GM12878 (cell line): ENCODE data around the gene TMEM191C. TPM values are rescaled to one million over a fixed set of nuclear protein-coding genes. Genes with fewer than 3 reads are reported as not detected.

ENCODE experiments used
- ATAC-seq: fragments of 200-7000 bp; cut with Tn5 transposase; 3 replicates; pipeline ENCODE4 v1.9.1; 2020; ENCODE audit warnings: mild to moderate bottlenecking, moderate library complexity
- BruUV-seq: library from RNA; stranded (reverse); fragments of 400-500 nt; replicated peaks from 2 replicates; lab custom pipeline; 2021; lab: Mats Ljungman, UMichigan
- CTCF ChIA-PET: fragments of 300-600 bp; sonication (Branson Sonifier 250); formaldehyde crosslinking; extraction: SDS; loops from one replicate; lab custom pipeline; 2021; ENCODE audit warnings: inconsistent platforms; lab: Yijun Ruan, JAX
- POLR2A ChIA-PET: fragments of 350-600 bp; formaldehyde crosslinking; extraction: SDS; loops from one replicate; lab custom pipeline; 2021; ENCODE audit warnings: inconsistent platforms; lab: Charles Lee
- RAD21 ChIA-PET: fragments of 300-600 bp; sonication (Branson Sonifier 250); formaldehyde crosslinking; loops from one replicate; lab custom pipeline; 2023; ENCODE audit warnings: antibody characterized with exemption; ENCODE audit not compliant: unreplicated experiment; lab: Charles Lee
- SMC1A ChIA-PET: fragments of 300-600 bp; sonication (Branson Sonifier 250); formaldehyde crosslinking; loops from one replicate; lab custom pipeline; 2023; ENCODE audit not compliant: unreplicated experiment, uncharacterized antibody; lab: Charles Lee
- DNase-seq: peaks from one replicate; pipeline ENCODE4 v3.0.0-alpha.2; 2011; ENCODE audit warnings: low read depth, low spot score
- FAIRE-seq: peaks from 3 replicates; lab custom pipeline; 2011; peaks lifted over from hg19 to GRCh38; lab: Jason Lieb, UNC
- H2AFZ ChIP-seq: 2 replicates; pipeline ENCODE4 v1.6.0; 2011; ENCODE audit warnings: low read depth, low read length, control low read depth; ENCODE audit not compliant: control insufficient read depth
- H3K27ac ChIP-seq: 2 replicates; pipeline ENCODE4 v1.5.1; 2011; ENCODE audit warnings: control low read depth; ENCODE audit not compliant: control insufficient read depth, insufficient read depth
- H3K27me3 ChIP-seq, 2 experiments: replicated peaks in 1 of 2; 2 replicates each; pipeline versions ENCODE4 v1.6.0 to v1.6.1; 2011; ENCODE audit warnings: low read length in 1 of 2; ENCODE audit not compliant: control insufficient read depth in 2 of 2, insufficient read depth in 2 of 2
- H3K36me3 ChIP-seq, 2 experiments: 2 replicates each; pipeline ENCODE4 v1.5.1; 2011; ENCODE audit warnings: low read length in 1 of 2; ENCODE audit not compliant: control insufficient read depth in 2 of 2, insufficient read depth in 2 of 2
- H3K4me1 ChIP-seq: 2 replicates; pipeline ENCODE4 v1.6.1; 2011; ENCODE audit warnings: mild to moderate bottlenecking, low read length, moderate library complexity, mixed read lengths; ENCODE audit not compliant: control insufficient read depth, insufficient read depth
- H3K4me2 ChIP-seq: 2 replicates; pipeline ENCODE4 v1.6.0; 2011; ENCODE audit warnings: control low read depth; ENCODE audit not compliant: control insufficient read depth, insufficient read depth
- H3K4me3 ChIP-seq: fragments of 200-600 bp; sonication (generic); 2 replicates; pipeline ENCODE4 v1.5.1; 2016
- H3K79me2 ChIP-seq: 2 replicates; pipeline ENCODE4 v1.6.0; 2011; ENCODE audit warnings: low read length; ENCODE audit not compliant: control insufficient read depth, insufficient read depth
- H3K9ac ChIP-seq: 2 replicates; pipeline ENCODE4 v1.8.0; 2011; ENCODE audit warnings: low read length, control low read depth, mixed read lengths; ENCODE audit not compliant: control insufficient read depth, insufficient read depth
- H3K9me3 ChIP-seq: replicated peaks from 3 replicates; pipeline ENCODE4 v1.5.1; 2011; ENCODE audit warnings: mild to moderate bottlenecking, low read length; ENCODE audit not compliant: control insufficient read depth, insufficient read depth
- H4K20me1 ChIP-seq: 2 replicates; pipeline ENCODE4 v1.6.0; 2011; ENCODE audit not compliant: control insufficient read depth, insufficient read depth
- ATF3 ChIP-seq: IDR thresholded peaks from 2 replicates; pipeline ENCODE4 v1.6.1; 2011; ENCODE audit warnings: low read depth, mild to moderate bottlenecking, low read length, moderate library complexity, borderline replicate concordance; ENCODE audit errors: extremely low read depth
- CBFB ChIP-seq: IDR thresholded peaks from 2 replicates; pipeline ENCODE4 v1.6.1; 2016; ENCODE audit warnings: antibody characterized with exemption, low read depth
- DPF2 ChIP-seq: fragments of 450-650 bp; IDR thresholded peaks from 2 replicates; pipeline ENCODE4 v1.6.1; 2017; ENCODE audit warnings: mild to moderate bottlenecking
- EP300 ChIP-seq, 2 experiments: fragments of 150-350 bp in 1 of 2; IDR thresholded peaks; 2 replicates each; pipeline ENCODE4 v1.6.1; 2011 to 2012; ENCODE audit warnings: low read depth in 2 of 2, low read length in 2 of 2, borderline replicate concordance in 1 of 2, improper control_type of control experiment in 1 of 2, inconsistent platforms in 1 of 2; ENCODE audit not compliant: control insufficient read depth in 1 of 2
- GATAD2B ChIP-seq: fragments of 450-650 bp; conservative IDR thresholded peaks from 2 replicates; pipeline ENCODE4 v1.6.1; 2017; ENCODE audit warnings: low read depth, mild to moderate bottlenecking, moderate library complexity
- HCFC1 ChIP-seq: fragments of 150-350 bp; IDR thresholded peaks from 2 replicates; pipeline ENCODE4 v1.6.1; 2014; ENCODE audit warnings: low read length
- IRF5 ChIP-seq: fragments of 450-650 bp; IDR thresholded peaks from 2 replicates; pipeline ENCODE4 v1.6.1; 2017; ENCODE audit warnings: borderline replicate concordance
- JUNB ChIP-seq: IDR thresholded peaks from 2 replicates; pipeline ENCODE4 v1.6.1; 2016; ENCODE audit warnings: antibody characterized with exemption, mild to moderate bottlenecking
- MEF2B ChIP-seq: fragments of 450-650 bp; IDR thresholded peaks from 2 replicates; pipeline ENCODE4 v1.6.1; 2018; ENCODE audit warnings: mild to moderate bottlenecking, moderate library complexity; ENCODE audit not compliant: partially characterized antibody, poor library complexity, severe bottlenecking
- POLR2A ChIP-seq: IDR thresholded peaks from 2 replicates; pipeline ENCODE4 v1.6.1; 2011; ENCODE audit warnings: low read depth, mild to moderate bottlenecking, low read length
- POLR2AphosphoS5 ChIP-seq: IDR thresholded peaks from 2 replicates; pipeline ENCODE4 v1.6.1; 2011; ENCODE audit warnings: mild to moderate bottlenecking, low read length, inconsistent platforms
- RBBP5 ChIP-seq: fragments of 200-600 bp; sonication (generic); conservative IDR thresholded peaks from 2 replicates; pipeline ENCODE4 v1.6.1; 2016
- SIN3A ChIP-seq: IDR thresholded peaks from 2 replicates; pipeline ENCODE4 v1.6.1; 2012; ENCODE audit warnings: low read depth, low read length, improper control_type of control experiment
- SMAD1 ChIP-seq: fragments of 450-650 bp; IDR thresholded peaks from 2 replicates; pipeline ENCODE4 v1.6.1; 2018; ENCODE audit warnings: mild to moderate bottlenecking, low read depth; ENCODE audit not compliant: partially characterized antibody
- SREBF1 ChIP-seq: IDR thresholded peaks from 2 replicates; pipeline ENCODE4 v1.6.1; 2012; ENCODE audit warnings: mild to moderate bottlenecking, low read length
- STAT3 ChIP-seq: IDR thresholded peaks from 2 replicates; pipeline ENCODE4 v1.6.1; 2011; ENCODE audit warnings: low read depth, low read length, improper control_type of control experiment
- TCF12 ChIP-seq: IDR thresholded peaks from 2 replicates; pipeline ENCODE4 v1.6.1; 2011; ENCODE audit warnings: low read depth, mild to moderate bottlenecking, low read length
- USF2 ChIP-seq: IDR thresholded peaks from 2 replicates; pipeline ENCODE4 v1.6.1; 2011; ENCODE audit warnings: low read depth, low read length, improper control_type of control experiment, borderline replicate concordance
- ZNF217 ChIP-seq: fragments of 450-650 bp; IDR thresholded peaks from 2 replicates; pipeline ENCODE4 v1.6.1; 2017; ENCODE audit warnings: antibody characterized with exemption, mild to moderate bottlenecking
- WGBS: methylation state at CpG from one replicate; pipeline ENCODE4 v1.1.6; 2016; ENCODE audit warnings: low lambda C conversion rate; ENCODE audit not compliant: insufficient replicate concordance, insufficient coverage; ENCODE audit errors: missing lambda C conversion rate; 5-methylcytosine and 5-hydroxymethylcytosine counted together
- in situ Hi-C: fragments of 300-500 bp; cut with MboI; formaldehyde crosslinking; loops from 9 replicates; pipeline ENCODE4 v1.14.3; 2018; ENCODE audit warnings: mixed read lengths
- intact Hi-C: fragments of 100-400 bp; cut with micrococcal nuclease; formaldehyde crosslinking; loops from one replicate; pipeline ENCODE4 v1.14.2; 2022; ENCODE audit not compliant: unreplicated experiment
- polyA plus RNA-seq, 11 experiments: library from polyadenylated mRNA; depleted of rRNA in 4 of 11; unstranded in 6 of 11; stranded (reverse) in 5 of 11; fragments of >200 nt; fragmentation: Nextera tagmentation in 4 of 11; fragmentation: Illumina TruSeq in 1 of 11; extraction: Ambion mirVana in 4 of 11; extraction: Trizol in 1 of 11; gene quantifications; 1 replicate in 1 of 11; 2 replicates in 10 of 11; pipeline versions ENCODE4 v1.2.1 to v1.2.3, GENCODE V29; 2011 to 2016; ENCODE audit warnings: inconsistent platforms in 2 of 11, missing spikeins in 2 of 11, low read depth in 1 of 11
- total RNA-seq, 4 experiments: library from RNA; depleted of rRNA in 3 of 4; stranded (reverse); fragments of >200 nt in 3 of 4; fragmentation: Illumina TruSeq in 1 of 4; extraction: Trizol in 1 of 4; gene quantifications; 2 replicates each; pipeline versions ENCODE4 v1.2.1 to v1.2.3, GENCODE V29; 2013 to 2021

Gene TMEM191C
- total and polyA plus RNA-seq, 10 of the 15 experiments (the other 5 are each of a cell fraction or from before 2014, with no cell fraction given) = 0.03 to 1.9 (median 0.43) TPM

- BruUV-seq = no TSS peak
- ChIA-PET CTCF (no interaction called here), RAD21 (no interaction called here), SMC1A (no interaction called here), POLR2A (no interaction called here)
- no peak overlapping the region for H3K4me3 ChIP-seq
- no peak for DNase-seq
- H3K79me2 ChIP-seq = no peaks in the 10 kb centered on the region
- H3K4me1 ChIP-seq = no peaks in the 10 kb centered on the region
- ATAC-seq = no peak
- H4K20me1 ChIP-seq = no peaks in the 10 kb centered on the region
- no peak overlapping the region for H3K27ac ChIP-seq
- intact Hi-C loops = no loop called here
- in situ Hi-C loops = no loop called here
- no peak overlapping the region for H3K9ac ChIP-seq
- TF ChIP-seq SIN3A = no peak
- no peak for TF ChIP-seq ATF3
- TF ChIP-seq EP300 (IDR thresholded peaks at IDR 0.05; ENCODE audit: borderline replicate concordance in 1 of 2, control insufficient read depth in 1 of 2, low read depth in 2 of 2, low read length in 2 of 2) = no peak
- TF ChIP-seq POLR2A = no peak
- no peak for TF ChIP-seq GATAD2B
- TF ChIP-seq STAT3 = no peak
- no peak for TF ChIP-seq POLR2AphosphoS5
- no peak for TF ChIP-seq SMAD1
- no peak for TF ChIP-seq USF2
- TF ChIP-seq RBBP5 = no peak
- no peak for TF ChIP-seq SREBF1
- TF ChIP-seq HCFC1 = no peak
- TF ChIP-seq IRF5 = no peak
- TF ChIP-seq DPF2 = no peak
- TF ChIP-seq TCF12 = no peak
- no peak for TF ChIP-seq MEF2B
- TF ChIP-seq CBFB = no peak
- TF ChIP-seq JUNB = no peak
- no peak for TF ChIP-seq ZNF217
- H3K4me2 ChIP-seq = no peak overlapping the region
- no peak for FAIRE-seq
- H3K36me3 ChIP-seq = no peaks in the 10 kb centered on the region
- no peak overlapping the region for H2AFZ ChIP-seq
- 86% methylated on average over 19 of the region's 19 CpGs for WGBS
- H3K27me3 ChIP-seq = no peaks in the 10 kb centered on the region
- H3K9me3 ChIP-seq = no peaks in the 10 kb centered on the region
Measured at GRCh38 chr22:21455334-21456089, 11.7 kb upstream of the TMEM191C start.
